IPS DF 6.9 (cell line): ENCODE data around the gene MOSMO.
"Not testable (repeated sequence)": the region's sequence is repeated elsewhere in the genome, so short reads cannot be mapped to it uniquely, and the experiment has no call there.

ENCODE experiments used
- DNase-seq: peaks from one replicate; pipeline ENCODE4 v3.0.0-alpha.2; 2013; ENCODE audit warnings: low read depth, low spot score
- H3K27ac ChIP-seq: one replicate; pipeline ENCODE4 v1.5.1; 2013; ENCODE audit warnings: low read length, control low read depth
- H3K27me3 ChIP-seq: 2 replicates; pipeline ENCODE4 v1.6.1; 2013; ENCODE audit warnings: mild to moderate bottlenecking, low read length; ENCODE audit not compliant: control insufficient read depth, insufficient read depth
- H3K36me3 ChIP-seq: 2 replicates; pipeline ENCODE4 v1.6.1; 2013; ENCODE audit warnings: low read length; ENCODE audit not compliant: control insufficient read depth, insufficient read depth
- H3K4me1 ChIP-seq: 2 replicates; pipeline ENCODE4 v1.6.1; 2013; ENCODE audit warnings: low read length; ENCODE audit not compliant: control insufficient read depth, insufficient read depth
- H3K4me3 ChIP-seq: 2 replicates; pipeline ENCODE4 v1.5.1; 2013; ENCODE audit warnings: mild to moderate bottlenecking, low read length
- H3K9me3 ChIP-seq: 2 replicates; pipeline ENCODE4 v1.6.1; 2013; ENCODE audit warnings: low read length, inconsistent platforms; ENCODE audit not compliant: control insufficient read depth, insufficient read depth
- WGBS: extraction: QIAGEN DNeasy Blood & Tissue Kit; methylation state at CpG from one replicate; pipeline ENCODE4 v1.1.7; 2013; ENCODE audit warnings: mixed read lengths, missing lambda C conversion rate; ENCODE audit not compliant: insufficient read length, insufficient coverage; 5-methylcytosine and 5-hydroxymethylcytosine counted together

The MOSMO gene

DNA sequence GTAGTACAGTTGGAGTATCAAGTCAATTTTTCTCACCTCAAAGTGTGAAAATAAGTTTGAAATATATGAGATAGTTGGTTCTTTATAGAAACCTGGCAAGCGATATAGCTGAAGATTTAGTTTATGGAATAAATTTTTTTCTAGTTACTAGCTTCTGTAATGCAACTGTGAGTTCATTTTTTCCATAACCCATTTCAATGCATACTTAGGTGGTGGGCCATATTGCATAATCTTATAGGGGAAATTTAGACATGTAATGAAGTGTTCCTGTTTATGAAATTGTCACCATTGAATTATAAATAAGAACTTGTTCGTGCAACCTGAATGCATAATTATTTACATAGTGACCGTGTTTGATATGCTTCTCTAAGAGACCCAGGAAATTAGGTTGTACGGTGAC lies 9.0 kb downstream of the MOSMO start:
- 100% methylated on average over 1 of the region's 4 CpGs for WGBS
- Histone ChIP-seq H3K36me3 (no peaks in the 10 kb centered on the region), H3K27ac (no peak overlapping the region), H3K9me3 (no peaks in the 10 kb centered on the region), H3K4me1 (no peaks in the 10 kb centered on the region), H3K27me3 (no peaks in the 10 kb centered on the region), H3K4me3 (no peak overlapping the region)
- DNase-seq, result no peak

DNA sequence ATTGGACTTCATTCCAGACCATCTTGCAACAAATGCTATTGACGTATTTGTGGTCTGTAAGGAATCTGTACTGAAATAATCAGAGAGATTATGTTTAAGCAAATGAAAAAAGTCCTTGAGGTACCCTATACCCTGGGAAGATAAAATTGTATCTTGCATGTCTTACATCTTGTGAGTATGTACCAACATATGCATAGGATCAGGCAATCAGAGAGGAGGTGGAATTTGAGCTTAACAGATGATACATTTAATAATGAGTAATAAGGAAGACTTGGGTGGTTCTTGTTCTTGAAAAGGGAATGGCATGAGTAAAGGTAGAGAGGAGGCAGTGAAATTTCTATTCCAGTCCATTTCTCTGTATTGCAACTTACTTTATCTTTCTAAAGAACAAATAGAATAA lies 10.6 kb downstream of the MOSMO start:
- no peak overlapping the region for H3K4me3 ChIP-seq
- no peaks in the 10 kb centered on the region for H3K27me3 ChIP-seq
- H3K27ac ChIP-seq, result no peak overlapping the region
- no peaks in the 10 kb centered on the region for H3K9me3 ChIP-seq
- no peaks in the 10 kb centered on the region for H3K4me1 ChIP-seq
- no peaks in the 10 kb centered on the region for H3K36me3 ChIP-seq
- no CpG with 5 or more reads among the region's 1 CpG for WGBS
- DNase-seq, result no peak

DNA sequence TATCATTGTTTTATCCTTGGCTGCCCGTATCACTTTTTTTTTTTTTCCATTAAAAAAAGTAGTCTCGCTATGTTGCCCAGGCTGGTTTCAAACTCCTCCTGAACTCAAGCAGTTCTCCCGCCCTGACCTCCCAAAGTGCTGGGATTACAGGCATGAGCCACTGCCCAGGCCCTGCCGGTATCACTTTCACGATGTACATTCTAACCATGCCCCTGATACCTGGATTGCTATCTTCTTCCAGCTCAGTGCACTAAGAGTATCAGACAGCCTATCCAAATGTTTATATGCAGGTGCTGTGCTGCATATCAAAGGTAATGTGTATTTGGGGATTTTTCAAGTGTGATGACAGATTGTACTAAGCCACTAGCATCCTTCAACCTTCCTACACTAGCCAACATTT lies 14.2 kb downstream of the MOSMO start:
- no peak overlapping the region for H3K27ac ChIP-seq
- WGBS, result no CpG with 5 or more reads among the region's 5 CpGs
- no peaks in the 10 kb centered on the region for H3K4me1 ChIP-seq
- no peaks in the 10 kb centered on the region for H3K27me3 ChIP-seq
- H3K4me3 ChIP-seq, result no peak overlapping the region
- H3K9me3 ChIP-seq, result no peaks in the 10 kb centered on the region
- no peak for DNase-seq
- H3K36me3 ChIP-seq, result no peaks in the 10 kb centered on the region

DNA sequence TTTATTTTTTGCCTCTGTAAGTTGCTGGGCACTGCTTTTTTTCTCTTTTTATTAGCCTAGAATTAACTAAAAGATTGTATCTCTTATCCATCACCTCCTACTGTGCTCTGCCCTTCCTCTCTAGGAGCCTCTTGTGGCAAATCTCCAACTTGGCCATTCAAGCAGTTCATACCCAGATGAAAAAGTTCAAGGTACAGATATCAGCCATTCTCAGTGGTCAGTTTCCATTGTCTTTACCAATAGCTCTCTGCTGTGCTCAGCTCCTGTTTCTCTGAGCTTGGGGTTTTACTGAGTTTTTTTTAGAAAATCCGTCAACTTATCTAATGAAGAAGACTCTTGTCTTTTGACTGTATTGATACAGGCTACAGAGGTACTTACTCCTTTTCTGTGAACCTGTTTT lies 15.6 kb downstream of the MOSMO start:
- Histone ChIP-seq H3K4me3 (no peak overlapping the region), H3K36me3 (no peaks in the 10 kb centered on the region), H3K4me1 (no peaks in the 10 kb centered on the region), H3K9me3 (no peaks in the 10 kb centered on the region), H3K27me3 (no peaks in the 10 kb centered on the region), H3K27ac (no peak overlapping the region)
- WGBS, result no CpG with 5 or more reads among the region's 1 CpG
- no peak for DNase-seq

DNA sequence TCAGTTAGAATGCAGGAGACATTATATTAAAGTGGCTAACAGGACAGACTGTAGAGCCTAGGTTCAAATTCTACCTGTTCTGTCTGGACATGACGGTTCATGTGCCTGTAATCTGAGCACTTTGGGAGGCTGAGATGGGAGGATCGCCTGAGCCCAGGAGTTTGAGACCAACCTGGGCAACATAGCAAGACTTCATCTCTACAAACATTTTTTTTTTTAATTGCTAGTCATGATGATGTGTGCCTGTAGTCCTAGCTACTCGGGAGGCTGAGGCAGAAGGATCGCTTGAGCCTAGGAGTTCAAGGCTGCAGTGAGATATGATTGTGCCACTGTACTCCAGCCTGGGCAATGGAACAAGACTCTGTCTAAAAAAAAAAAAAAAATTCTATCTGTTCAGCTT lies 16.9 kb downstream of the MOSMO start:
- H3K27ac ChIP-seq, H3K4me1 ChIP-seq, H3K9me3 ChIP-seq, H3K27me3 ChIP-seq, H3K4me3 ChIP-seq, DNase-seq, H3K36me3 ChIP-seq: not testable (repeated sequence)
- WGBS, result no CpG with 5 or more reads among the region's 4 CpGs

DNA sequence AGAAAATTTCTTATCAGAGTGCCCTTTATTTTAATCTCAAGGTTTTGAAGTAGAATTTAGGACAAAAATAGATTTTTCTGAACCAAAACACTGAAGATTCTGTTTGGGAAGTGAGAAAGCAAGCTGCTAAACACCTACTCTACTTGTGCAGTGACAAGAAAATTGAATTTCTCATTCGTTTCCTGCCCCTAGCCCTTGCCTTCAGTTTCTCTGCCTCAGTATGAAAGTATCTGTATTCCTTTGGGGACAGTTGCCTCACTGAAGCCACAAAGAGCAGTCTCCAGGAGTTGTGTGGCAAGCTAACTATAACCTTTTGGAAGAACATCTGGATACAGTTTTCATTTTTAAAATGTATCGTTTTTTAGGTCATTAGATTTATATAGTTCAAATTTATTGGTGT lies 19.7 kb downstream of the MOSMO start:
- Histone ChIP-seq H3K27ac (no peak overlapping the region), H3K4me1 (no peaks in the 10 kb centered on the region), H3K4me3 (no peak overlapping the region), H3K9me3 (no peaks in the 10 kb centered on the region), H3K36me3 (no peaks in the 10 kb centered on the region), H3K27me3 (no peaks in the 10 kb centered on the region)
- no peak for DNase-seq
- no CpG with 5 or more reads among the region's 2 CpGs for WGBS

DNA sequence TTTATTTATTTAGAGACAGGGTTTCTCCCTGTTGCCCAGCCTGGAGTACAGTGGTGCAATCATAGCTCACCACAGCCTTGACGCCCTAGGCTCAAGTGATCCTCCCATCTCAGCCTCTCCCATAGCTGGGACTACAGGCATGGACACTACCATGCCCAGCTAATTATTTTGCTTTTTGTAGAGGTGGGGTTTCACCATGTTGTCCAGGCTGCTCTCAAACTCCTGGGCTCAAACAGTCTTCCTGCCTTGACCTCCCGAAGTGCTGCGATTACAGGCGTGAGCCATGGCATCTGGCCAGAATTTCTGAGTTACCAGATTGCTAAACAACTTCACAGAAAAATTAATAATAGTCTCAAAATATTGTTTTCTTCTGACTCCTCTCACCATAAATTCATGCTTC lies 21.7 kb downstream of the MOSMO start:
- Histone ChIP-seq H3K4me3 (no peak overlapping the region), H3K27me3 (no peaks in the 10 kb centered on the region), H3K4me1 (no peaks in the 10 kb centered on the region), H3K9me3 (no peaks in the 10 kb centered on the region), H3K36me3 (no peaks in the 10 kb centered on the region), H3K27ac (no peak overlapping the region)
- DNase-seq, result no peak
- WGBS, result no CpG with 5 or more reads among the region's 4 CpGs

DNA sequence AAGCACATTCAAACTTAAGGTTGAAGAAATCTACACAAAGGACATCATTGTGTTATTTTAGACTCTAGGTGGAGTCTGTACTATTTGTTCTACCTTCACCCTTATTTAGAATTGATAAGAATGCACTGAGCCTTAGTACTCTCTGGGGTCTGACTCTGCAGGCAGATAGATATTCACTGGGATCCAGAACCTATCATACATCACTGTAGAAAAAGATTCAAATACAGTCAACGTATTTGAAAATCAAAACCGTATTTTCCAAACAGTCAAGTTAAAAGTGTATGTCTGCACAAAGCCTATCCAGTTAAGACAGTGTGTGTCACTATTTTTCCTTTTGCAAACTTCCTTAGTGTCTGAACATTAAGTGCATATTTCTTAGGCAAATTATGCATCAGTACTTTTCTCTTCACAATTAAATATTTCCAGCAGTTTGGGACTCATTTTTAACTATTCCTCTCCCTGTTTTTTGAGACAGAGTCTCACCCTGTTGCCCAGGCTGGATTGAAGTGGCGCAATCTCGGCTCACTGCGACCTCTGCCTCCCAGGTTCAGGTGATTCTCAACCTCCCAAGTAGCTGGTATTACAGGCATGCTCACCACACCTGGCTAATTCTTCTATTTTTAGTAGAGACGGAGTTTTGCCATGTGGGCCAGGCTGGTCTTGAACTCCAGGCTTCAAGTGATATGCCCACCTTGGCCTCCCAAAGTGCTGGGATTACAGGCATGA lies 22.3 kb downstream of the MOSMO start:
- Histone ChIP-seq H3K27ac (no peak overlapping the region), H3K36me3 (no peaks in the 10 kb centered on the region), H3K27me3 (no peaks in the 10 kb centered on the region), H3K9me3 (no peaks in the 10 kb centered on the region), H3K4me3 (no peak overlapping the region), H3K4me1 (no peaks in the 10 kb centered on the region)
- no CpG with 5 or more reads among the region's 6 CpGs for WGBS
- DNase-seq, result no peak

DNA sequence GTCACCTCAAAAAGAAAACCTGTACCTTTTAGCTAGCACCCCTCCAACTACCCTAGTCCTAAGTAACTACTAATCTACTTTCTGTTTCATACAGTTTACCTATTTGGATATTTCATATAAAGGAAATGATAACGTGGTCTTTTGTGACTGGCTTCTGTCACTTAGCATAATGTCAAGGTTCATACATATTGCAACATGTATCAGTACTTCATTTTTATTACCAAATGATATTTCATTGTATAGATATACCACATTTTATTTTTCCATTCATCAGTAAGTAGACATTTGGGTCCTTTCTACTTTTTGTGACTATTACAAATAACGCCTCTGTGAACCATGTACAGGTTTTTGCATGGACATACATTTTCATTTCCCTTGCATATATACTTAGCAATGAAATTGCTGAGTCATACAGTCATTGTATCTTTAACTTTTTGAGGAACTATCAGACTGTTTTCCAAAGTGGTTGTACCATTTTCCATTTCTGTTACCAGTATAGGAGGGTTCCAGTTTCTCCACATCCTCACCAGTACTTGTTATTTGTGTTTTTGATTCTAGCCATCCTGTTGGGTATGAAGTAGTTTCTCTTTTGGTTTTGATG lies 23.7 kb downstream of the MOSMO start:
- Histone ChIP-seq H3K4me3 (no peak overlapping the region), H3K4me1 (no peaks in the 10 kb centered on the region), H3K36me3 (no peaks in the 10 kb centered on the region), H3K27me3 (no peaks in the 10 kb centered on the region), H3K27ac (no peak overlapping the region), H3K9me3 (no peaks in the 10 kb centered on the region)
- WGBS, result no CpG with 5 or more reads among the region's 2 CpGs
- DNase-seq, result no peak

- no peak overlapping the region for H3K4me3 ChIP-seq
- no peaks in the 10 kb centered on the region for H3K4me1 ChIP-seq
- H3K36me3 ChIP-seq, result no peaks in the 10 kb centered on the region
- WGBS, result no CpG with 5 or more reads among the region's 3 CpGs
- H3K27me3 ChIP-seq, result no peaks in the 10 kb centered on the region
- no peak overlapping the region for H3K27ac ChIP-seq
- no peak for DNase-seq
- H3K9me3 ChIP-seq, result no peaks in the 10 kb centered on the region
Measured at GRCh38 chr16:22034503-22034902, 26.6 kb downstream of the MOSMO start.

- Histone ChIP-seq H3K4me1 (no peaks in the 10 kb centered on the region), H3K4me3 (no peak overlapping the region), H3K36me3 (no peaks in the 10 kb centered on the region), H3K9me3 (no peaks in the 10 kb centered on the region), H3K27ac (no peak overlapping the region), H3K27me3 (no peaks in the 10 kb centered on the region)
- no CpG with 5 or more reads among the region's 2 CpGs for WGBS
- no peak for DNase-seq
Measured at GRCh38 chr16:22035153-22035552, 27.2 kb downstream of the MOSMO start.
